Esophagus squamous epithelium (tissue), 4 donors: ENCODE results near the gene TTYH2.

Experiments
- POLR2A ChIP-seq, 4 donors: fragments of 450-650 bp; IDR thresholded peaks; one replicate each; pipeline ENCODE4 v1.6.1; 2017; ENCODE audit warnings: antibody characterized with exemption in 4 of 4, mild to moderate bottlenecking in 4 of 4, moderate library complexity in 3 of 4
- TF ChIP-seq, protein P1 (sequence below), 6 experiments: fragments of 450-650 bp in 4 of 6; fragments of 200-600 bp in 2 of 6; sonication (generic) in 2 of 6; IDR thresholded peaks; one replicate each; pipeline ENCODE4 v1.5.1; 2016 to 2019; ENCODE audit warnings: antibody characterized with exemption in 6 of 6, mild to moderate bottlenecking in 4 of 6, moderate library complexity in 4 of 6

- TF ChIP-seq, protein P1, sequence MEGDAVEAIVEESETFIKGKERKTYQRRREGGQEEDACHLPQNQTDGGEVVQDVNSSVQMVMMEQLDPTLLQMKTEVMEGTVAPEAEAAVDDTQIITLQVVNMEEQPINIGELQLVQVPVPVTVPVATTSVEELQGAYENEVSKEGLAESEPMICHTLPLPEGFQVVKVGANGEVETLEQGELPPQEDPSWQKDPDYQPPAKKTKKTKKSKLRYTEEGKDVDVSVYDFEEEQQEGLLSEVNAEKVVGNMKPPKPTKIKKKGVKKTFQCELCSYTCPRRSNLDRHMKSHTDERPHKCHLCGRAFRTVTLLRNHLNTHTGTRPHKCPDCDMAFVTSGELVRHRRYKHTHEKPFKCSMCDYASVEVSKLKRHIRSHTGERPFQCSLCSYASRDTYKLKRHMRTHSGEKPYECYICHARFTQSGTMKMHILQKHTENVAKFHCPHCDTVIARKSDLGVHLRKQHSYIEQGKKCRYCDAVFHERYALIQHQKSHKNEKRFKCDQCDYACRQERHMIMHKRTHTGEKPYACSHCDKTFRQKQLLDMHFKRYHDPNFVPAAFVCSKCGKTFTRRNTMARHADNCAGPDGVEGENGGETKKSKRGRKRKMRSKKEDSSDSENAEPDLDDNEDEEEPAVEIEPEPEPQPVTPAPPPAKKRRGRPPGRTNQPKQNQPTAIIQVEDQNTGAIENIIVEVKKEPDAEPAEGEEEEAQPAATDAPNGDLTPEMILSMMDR (IDR thresholded peaks at IDR 0.05): peak; percentile 37 to 83 (median 75)
- TF ChIP-seq POLR2A (IDR thresholded peaks at IDR 0.05): no peak
Measured at GRCh38 chr17:74176546-74177001, 36.8 kb upstream of the TTYH2 start.
